Measurements from ENCODE around the gene RPS6KB2.
A peak's percentile ranks its signal among the peaks of the same experiment; 100 is the strongest.

The RPS6KB2 gene

GRCh38 chr11:67419325-67420049 is 8.8 kb upstream of the RPS6KB2 start:
- no peak for DNase-seq (ENCODE audit: low read depth)
- TF ChIP-seq CTCF (conservative IDR thresholded peaks at IDR 0.05; ENCODE audit: low read length), result no peak
- no peak overlapping the region for H3K4me3 ChIP-seq (ENCODE audit: low read length)

DNA sequence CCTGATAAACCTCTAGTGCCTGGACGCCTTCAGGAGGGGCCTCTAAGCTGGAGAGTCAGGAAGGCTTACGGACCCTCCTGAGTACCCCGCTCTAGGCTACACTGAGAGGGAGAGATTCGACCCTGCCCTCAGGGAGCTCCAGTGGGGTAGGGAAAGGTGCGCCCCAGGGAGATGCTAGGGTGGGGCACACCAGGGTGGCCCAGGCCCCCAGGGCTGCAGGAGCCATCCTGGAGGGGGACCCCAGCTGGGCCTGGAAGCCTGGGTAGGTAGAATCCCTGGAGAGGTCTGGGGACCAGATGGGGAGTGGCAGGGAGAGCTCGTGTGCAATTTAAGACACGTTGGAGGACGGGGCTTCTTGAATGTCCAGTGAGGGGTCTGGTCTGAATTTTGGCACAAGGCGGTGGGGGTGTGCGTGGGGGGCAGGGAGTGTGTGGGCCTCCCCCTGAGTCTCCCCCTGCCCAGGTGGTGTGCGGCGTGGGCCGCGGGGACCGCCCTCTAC is 8.1 kb upstream of the RPS6KB2 start:
- DNase-seq (ENCODE audit: low read depth), result no peak
- peak overlapping the region; percentile 49 for H3K4me3 ChIP-seq (ENCODE audit: low read length)
- TF ChIP-seq CTCF (conservative IDR thresholded peaks at IDR 0.05; ENCODE audit: low read length), result no peak

- no peak for TF ChIP-seq CTCF (conservative IDR thresholded peaks at IDR 0.05; ENCODE audit: low read length)
- peak overlapping the region; percentile 49 for H3K4me3 ChIP-seq (ENCODE audit: low read length)
- peak; percentile 81 for DNase-seq (ENCODE audit: low read depth)
These were observed 7.5 kb upstream of the RPS6KB2 start for GRCh38 chr11:67420646-67421429.

GRCh38 chr11:67421430-67422031 is 6.8 kb upstream of the RPS6KB2 start:
- H3K4me3 ChIP-seq (ENCODE audit: low read length), result peak overlapping the region; percentile 46
- no peak for TF ChIP-seq CTCF (conservative IDR thresholded peaks at IDR 0.05; ENCODE audit: low read length)
- no peak for DNase-seq (ENCODE audit: low read depth)

- TF ChIP-seq CTCF (conservative IDR thresholded peaks at IDR 0.05; ENCODE audit: low read length), result no peak
- no peak overlapping the region for H3K4me3 ChIP-seq (ENCODE audit: low read length)
- DNase-seq (ENCODE audit: low read depth), result no peak
These were observed 5.4 kb upstream of the RPS6KB2 start for GRCh38 chr11:67422891-67423290.

- no peak for TF ChIP-seq CTCF (conservative IDR thresholded peaks at IDR 0.05; ENCODE audit: low read length)
- H3K4me3 ChIP-seq (ENCODE audit: low read length), result no peak overlapping the region
- DNase-seq (ENCODE audit: low read depth), result no peak
These were observed 4.8 kb upstream of the RPS6KB2 start for GRCh38 chr11:67423466-67423865.
